H1 (cell line): Measurements from ENCODE around the gene DACT1. TPM values are rescaled to one million over a fixed set of nuclear protein-coding genes. Genes with fewer than 3 reads are reported as not detected.

ENCODE experiments used
- CHD1 ChIP-seq: IDR thresholded peaks from 2 replicates; pipeline ENCODE4 v1.6.1; 2012; ENCODE audit warnings: low read depth, low read length, improper control_type of control experiment
- KDM5A ChIP-seq: fragments of 200-600 bp; IDR thresholded peaks from 2 replicates; pipeline ENCODE4 v1.7.1; 2012; ENCODE audit warnings: mild to moderate bottlenecking, low read length, inconsistent platforms, mixed read lengths
- RAD21 ChIP-seq, 2 experiments: IDR thresholded peaks in 1 of 2; conservative IDR thresholded peaks in 1 of 2; 2 replicates each; pipeline ENCODE4 v1.6.1; 2011; ENCODE audit warnings: low read depth in 2 of 2, low read length in 2 of 2, improper control_type of control experiment in 1 of 2, inconsistent platforms in 1 of 2, mild to moderate bottlenecking in 1 of 2, moderate library complexity in 1 of 2
- RBBP5 ChIP-seq: IDR thresholded peaks from 2 replicates; pipeline ENCODE4 v1.7.1; 2012; ENCODE audit warnings: low read depth, mild to moderate bottlenecking, inconsistent platforms, low read length, moderate library complexity, borderline replicate concordance
- SP2 ChIP-seq: IDR thresholded peaks from 2 replicates; pipeline ENCODE4 v1.6.1; 2012; ENCODE audit warnings: mild to moderate bottlenecking, low read length, inconsistent platforms
- SP4 ChIP-seq: IDR thresholded peaks from 2 replicates; pipeline ENCODE4 v1.6.1; 2012; ENCODE audit warnings: low read length, inconsistent platforms
- SUZ12 ChIP-seq: fragments of 200-600 bp; sonication (generic); IDR thresholded peaks from 2 replicates; pipeline ENCODE4 v1.6.1; 2012; ENCODE audit warnings: mild to moderate bottlenecking, inconsistent platforms, low read length, moderate library complexity, mixed read lengths
- polyA plus RNA-seq, 7 experiments: library from polyadenylated mRNA; depleted of rRNA in 3 of 7; stranded (reverse) in 5 of 7; unstranded in 2 of 7; fragments of >200 nt in 5 of 7; fragments of 200-250 nt in 2 of 7; gene quantifications; 1 replicate in 5 of 7; 2 replicates in 1 of 7; 4 replicates in 1 of 7; pipeline versions ENCODE4 v1.2.1 to v1.2.3, GENCODE V29; 2011 to 2013; ENCODE audit warnings: missing spikeins in 2 of 7, mixed read lengths in 2 of 7
- total RNA-seq: library from RNA; stranded (reverse); fragmentation: NEBNext Ultra II Directional; extraction: Animal tissue kit (Norgen Biotek cat#: 25700); gene quantifications from 2 replicates; pipeline ENCODE4 v1.2.1, GENCODE V29; 2021
- TF ChIP-seq, protein P1 (sequence below): fragments of 300-600 bp; sonication (generic); IDR thresholded peaks from 2 replicates; pipeline ENCODE4 v1.7.1; 2012; ENCODE audit warnings: low read length, moderate library complexity, mild to moderate bottlenecking, inconsistent platforms; ENCODE audit not compliant: insufficient replicate concordance
- TF ChIP-seq, protein P2 (sequence below): IDR thresholded peaks from 2 replicates; pipeline ENCODE4 v1.6.1; 2012; ENCODE audit warnings: inconsistent platforms

DACT1 gene
- total and polyA plus RNA-seq, 2 of the 8 experiments (the other 6 are each of a cell fraction or from before 2014, with no cell fraction given): 3.2 to 29.8 TPM

DNA sequence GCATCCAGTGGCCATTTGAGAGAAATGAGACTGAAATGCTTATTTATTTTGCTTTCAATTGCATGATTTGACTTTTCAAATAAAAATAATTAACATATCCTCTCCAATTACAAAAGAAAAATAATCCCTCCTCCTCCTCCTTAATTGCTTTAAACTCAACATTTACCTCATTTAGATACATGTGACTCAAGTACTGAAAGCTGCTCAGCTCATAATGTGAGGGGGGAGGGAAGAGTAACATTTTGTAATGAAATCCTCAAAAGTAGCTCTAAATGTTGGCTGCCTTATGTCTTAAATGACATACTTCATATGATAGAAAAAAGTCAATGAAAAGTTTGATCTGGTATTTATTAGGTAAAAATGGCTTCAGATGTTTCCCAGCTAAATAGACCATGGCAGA lies 29.0 kb downstream of the DACT1 start (continued):
- TF ChIP-seq, protein P1, sequence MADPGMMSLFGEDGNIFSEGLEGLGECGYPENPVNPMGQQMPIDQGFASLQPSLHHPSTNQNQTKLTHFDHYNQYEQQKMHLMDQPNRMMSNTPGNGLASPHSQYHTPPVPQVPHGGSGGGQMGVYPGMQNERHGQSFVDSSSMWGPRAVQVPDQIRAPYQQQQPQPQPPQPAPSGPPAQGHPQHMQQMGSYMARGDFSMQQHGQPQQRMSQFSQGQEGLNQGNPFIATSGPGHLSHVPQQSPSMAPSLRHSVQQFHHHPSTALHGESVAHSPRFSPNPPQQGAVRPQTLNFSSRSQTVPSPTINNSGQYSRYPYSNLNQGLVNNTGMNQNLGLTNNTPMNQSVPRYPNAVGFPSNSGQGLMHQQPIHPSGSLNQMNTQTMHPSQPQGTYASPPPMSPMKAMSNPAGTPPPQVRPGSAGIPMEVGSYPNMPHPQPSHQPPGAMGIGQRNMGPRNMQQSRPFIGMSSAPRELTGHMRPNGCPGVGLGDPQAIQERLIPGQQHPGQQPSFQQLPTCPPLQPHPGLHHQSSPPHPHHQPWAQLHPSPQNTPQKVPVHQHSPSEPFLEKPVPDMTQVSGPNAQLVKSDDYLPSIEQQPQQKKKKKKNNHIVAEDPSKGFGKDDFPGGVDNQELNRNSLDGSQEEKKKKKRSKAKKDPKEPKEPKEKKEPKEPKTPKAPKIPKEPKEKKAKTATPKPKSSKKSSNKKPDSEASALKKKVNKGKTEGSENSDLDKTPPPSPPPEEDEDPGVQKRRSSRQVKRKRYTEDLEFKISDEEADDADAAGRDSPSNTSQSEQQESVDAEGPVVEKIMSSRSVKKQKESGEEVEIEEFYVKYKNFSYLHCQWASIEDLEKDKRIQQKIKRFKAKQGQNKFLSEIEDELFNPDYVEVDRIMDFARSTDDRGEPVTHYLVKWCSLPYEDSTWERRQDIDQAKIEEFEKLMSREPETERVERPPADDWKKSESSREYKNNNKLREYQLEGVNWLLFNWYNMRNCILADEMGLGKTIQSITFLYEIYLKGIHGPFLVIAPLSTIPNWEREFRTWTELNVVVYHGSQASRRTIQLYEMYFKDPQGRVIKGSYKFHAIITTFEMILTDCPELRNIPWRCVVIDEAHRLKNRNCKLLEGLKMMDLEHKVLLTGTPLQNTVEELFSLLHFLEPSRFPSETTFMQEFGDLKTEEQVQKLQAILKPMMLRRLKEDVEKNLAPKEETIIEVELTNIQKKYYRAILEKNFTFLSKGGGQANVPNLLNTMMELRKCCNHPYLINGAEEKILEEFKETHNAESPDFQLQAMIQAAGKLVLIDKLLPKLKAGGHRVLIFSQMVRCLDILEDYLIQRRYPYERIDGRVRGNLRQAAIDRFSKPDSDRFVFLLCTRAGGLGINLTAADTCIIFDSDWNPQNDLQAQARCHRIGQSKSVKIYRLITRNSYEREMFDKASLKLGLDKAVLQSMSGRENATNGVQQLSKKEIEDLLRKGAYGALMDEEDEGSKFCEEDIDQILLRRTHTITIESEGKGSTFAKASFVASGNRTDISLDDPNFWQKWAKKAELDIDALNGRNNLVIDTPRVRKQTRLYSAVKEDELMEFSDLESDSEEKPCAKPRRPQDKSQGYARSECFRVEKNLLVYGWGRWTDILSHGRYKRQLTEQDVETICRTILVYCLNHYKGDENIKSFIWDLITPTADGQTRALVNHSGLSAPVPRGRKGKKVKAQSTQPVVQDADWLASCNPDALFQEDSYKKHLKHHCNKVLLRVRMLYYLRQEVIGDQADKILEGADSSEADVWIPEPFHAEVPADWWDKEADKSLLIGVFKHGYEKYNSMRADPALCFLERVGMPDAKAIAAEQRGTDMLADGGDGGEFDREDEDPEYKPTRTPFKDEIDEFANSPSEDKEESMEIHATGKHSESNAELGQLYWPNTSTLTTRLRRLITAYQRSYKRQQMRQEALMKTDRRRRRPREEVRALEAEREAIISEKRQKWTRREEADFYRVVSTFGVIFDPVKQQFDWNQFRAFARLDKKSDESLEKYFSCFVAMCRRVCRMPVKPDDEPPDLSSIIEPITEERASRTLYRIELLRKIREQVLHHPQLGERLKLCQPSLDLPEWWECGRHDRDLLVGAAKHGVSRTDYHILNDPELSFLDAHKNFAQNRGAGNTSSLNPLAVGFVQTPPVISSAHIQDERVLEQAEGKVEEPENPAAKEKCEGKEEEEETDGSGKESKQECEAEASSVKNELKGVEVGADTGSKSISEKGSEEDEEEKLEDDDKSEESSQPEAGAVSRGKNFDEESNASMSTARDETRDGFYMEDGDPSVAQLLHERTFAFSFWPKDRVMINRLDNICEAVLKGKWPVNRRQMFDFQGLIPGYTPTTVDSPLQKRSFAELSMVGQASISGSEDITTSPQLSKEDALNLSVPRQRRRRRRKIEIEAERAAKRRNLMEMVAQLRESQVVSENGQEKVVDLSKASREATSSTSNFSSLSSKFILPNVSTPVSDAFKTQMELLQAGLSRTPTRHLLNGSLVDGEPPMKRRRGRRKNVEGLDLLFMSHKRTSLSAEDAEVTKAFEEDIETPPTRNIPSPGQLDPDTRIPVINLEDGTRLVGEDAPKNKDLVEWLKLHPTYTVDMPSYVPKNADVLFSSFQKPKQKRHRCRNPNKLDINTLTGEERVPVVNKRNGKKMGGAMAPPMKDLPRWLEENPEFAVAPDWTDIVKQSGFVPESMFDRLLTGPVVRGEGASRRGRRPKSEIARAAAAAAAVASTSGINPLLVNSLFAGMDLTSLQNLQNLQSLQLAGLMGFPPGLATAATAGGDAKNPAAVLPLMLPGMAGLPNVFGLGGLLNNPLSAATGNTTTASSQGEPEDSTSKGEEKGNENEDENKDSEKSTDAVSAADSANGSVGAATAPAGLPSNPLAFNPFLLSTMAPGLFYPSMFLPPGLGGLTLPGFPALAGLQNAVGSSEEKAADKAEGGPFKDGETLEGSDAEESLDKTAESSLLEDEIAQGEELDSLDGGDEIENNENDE: no peak
- TF ChIP-seq CHD1: no peak
- no peak for TF ChIP-seq RAD21 (IDR thresholded peaks at IDR 0.05 in 1 of 2, conservative IDR thresholded peaks at IDR 0.05 in 1 of 2; ENCODE audit: low read depth in 2 of 2, low read length in 2 of 2)
- TF ChIP-seq SP2: no peak
- no peak for TF ChIP-seq RBBP5
- TF ChIP-seq SP4: no peak
- no peak for TF ChIP-seq KDM5A
- no peak for TF ChIP-seq SUZ12
- TF ChIP-seq, protein P2, sequence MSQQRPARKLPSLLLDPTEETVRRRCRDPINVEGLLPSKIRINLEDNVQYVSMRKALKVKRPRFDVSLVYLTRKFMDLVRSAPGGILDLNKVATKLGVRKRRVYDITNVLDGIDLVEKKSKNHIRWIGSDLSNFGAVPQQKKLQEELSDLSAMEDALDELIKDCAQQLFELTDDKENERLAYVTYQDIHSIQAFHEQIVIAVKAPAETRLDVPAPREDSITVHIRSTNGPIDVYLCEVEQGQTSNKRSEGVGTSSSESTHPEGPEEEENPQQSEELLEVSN: no peak
